Measurements from ENCODE around the gene TLX2.
A peak's percentile ranks its signal among the peaks of the same experiment; 100 is the strongest.

DNA sequence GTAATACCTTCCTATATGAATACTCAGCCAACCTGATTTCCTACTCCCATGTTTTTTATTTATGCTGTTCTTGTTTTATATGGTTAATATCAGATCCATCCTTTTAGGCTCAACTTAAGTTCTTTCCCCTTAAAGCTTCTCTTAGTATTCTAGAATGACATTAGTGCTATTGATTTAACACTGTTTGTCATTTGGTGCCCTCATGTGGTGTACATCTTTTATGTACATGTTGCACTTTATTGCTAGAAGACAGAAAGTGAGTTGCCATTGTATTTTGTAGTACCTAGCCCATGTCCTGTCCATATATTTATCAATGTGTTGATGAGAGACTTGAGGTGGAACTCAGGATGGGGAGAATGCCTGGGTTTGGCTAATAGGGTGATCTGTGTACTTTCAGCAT, 18.0 kb downstream of the TLX2 start:
- TF ChIP-seq, protein P1, sequence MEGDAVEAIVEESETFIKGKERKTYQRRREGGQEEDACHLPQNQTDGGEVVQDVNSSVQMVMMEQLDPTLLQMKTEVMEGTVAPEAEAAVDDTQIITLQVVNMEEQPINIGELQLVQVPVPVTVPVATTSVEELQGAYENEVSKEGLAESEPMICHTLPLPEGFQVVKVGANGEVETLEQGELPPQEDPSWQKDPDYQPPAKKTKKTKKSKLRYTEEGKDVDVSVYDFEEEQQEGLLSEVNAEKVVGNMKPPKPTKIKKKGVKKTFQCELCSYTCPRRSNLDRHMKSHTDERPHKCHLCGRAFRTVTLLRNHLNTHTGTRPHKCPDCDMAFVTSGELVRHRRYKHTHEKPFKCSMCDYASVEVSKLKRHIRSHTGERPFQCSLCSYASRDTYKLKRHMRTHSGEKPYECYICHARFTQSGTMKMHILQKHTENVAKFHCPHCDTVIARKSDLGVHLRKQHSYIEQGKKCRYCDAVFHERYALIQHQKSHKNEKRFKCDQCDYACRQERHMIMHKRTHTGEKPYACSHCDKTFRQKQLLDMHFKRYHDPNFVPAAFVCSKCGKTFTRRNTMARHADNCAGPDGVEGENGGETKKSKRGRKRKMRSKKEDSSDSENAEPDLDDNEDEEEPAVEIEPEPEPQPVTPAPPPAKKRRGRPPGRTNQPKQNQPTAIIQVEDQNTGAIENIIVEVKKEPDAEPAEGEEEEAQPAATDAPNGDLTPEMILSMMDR (conservative IDR thresholded peaks at IDR 0.05; ENCODE audit: low read depth, low read length) = peak; percentile 55
- TF ChIP-seq FOS (IDR thresholded peaks at IDR 0.05; ENCODE audit: low read depth, low read length) (no peak), POLR2A (IDR thresholded peaks at IDR 0.05; ENCODE audit: low read depth, low read length) (no peak), BHLHE40 (IDR thresholded peaks at IDR 0.05; ENCODE audit: low read depth, low read length) (no peak), MXI1 (IDR thresholded peaks at IDR 0.05; ENCODE audit: borderline replicate concordance, low read depth, low read length) (no peak), MAZ (IDR thresholded peaks at IDR 0.05; ENCODE audit: borderline replicate concordance, low read depth, low read length) (no peak), CHD1 (IDR thresholded peaks at IDR 0.05; ENCODE audit: low read depth, low read length) (no peak)
- TF ChIP-seq, protein P2, sequence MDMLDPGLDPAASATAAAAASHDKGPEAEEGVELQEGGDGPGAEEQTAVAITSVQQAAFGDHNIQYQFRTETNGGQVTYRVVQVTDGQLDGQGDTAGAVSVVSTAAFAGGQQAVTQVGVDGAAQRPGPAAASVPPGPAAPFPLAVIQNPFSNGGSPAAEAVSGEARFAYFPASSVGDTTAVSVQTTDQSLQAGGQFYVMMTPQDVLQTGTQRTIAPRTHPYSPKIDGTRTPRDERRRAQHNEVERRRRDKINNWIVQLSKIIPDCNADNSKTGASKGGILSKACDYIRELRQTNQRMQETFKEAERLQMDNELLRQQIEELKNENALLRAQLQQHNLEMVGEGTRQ (IDR thresholded peaks at IDR 0.05; ENCODE audit: low read depth, low read length) = no peak
- TF ChIP-seq, protein P3, sequence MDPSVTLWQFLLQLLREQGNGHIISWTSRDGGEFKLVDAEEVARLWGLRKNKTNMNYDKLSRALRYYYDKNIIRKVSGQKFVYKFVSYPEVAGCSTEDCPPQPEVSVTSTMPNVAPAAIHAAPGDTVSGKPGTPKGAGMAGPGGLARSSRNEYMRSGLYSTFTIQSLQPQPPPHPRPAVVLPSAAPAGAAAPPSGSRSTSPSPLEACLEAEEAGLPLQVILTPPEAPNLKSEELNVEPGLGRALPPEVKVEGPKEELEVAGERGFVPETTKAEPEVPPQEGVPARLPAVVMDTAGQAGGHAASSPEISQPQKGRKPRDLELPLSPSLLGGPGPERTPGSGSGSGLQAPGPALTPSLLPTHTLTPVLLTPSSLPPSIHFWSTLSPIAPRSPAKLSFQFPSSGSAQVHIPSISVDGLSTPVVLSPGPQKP (IDR thresholded peaks at IDR 0.05; ENCODE audit: borderline replicate concordance, low read depth, low read length) = no peak
